GM12865 (cell line): ENCODE data around the gene LRRTM3.

ENCODE experiments used
- DNase-seq: peaks from one replicate; pipeline ENCODE4 v3.0.0; 2010; ENCODE audit warnings: low read depth
- H3K4me3 ChIP-seq: 2 replicates; pipeline ENCODE4 v1.5.1; 2011; ENCODE audit warnings: mild to moderate bottlenecking, low read depth, low read length, control low read depth
- TF ChIP-seq, protein P1 (sequence below): IDR thresholded peaks from 2 replicates; pipeline ENCODE4 v1.5.1; 2011; ENCODE audit warnings: low read length, control low read depth, low read depth, inconsistent platforms; ENCODE audit not compliant: insufficient read depth; ENCODE audit errors: missing control alignments

LRRTM3 gene

DNA sequence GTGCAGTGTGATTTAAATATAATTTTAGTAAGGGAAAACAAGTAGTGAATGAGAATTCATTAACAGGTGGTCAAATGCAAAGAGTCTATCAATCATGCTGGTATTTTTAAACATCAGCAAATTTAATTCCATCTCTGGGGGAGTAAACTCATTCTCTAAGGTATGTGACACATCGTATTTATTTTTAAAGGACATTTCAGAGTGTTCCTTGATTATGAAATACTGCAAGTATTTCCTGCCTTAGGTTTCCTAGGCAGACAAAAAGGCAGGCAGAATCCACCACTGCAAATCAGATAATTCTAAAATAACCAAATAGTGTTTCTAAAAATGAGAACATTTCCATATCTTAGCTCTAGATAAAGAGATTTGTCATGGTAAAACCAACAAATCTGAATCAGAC, 193.8 kb downstream of the LRRTM3 start:
- DNase-seq: no peak
- TF ChIP-seq, protein P1, sequence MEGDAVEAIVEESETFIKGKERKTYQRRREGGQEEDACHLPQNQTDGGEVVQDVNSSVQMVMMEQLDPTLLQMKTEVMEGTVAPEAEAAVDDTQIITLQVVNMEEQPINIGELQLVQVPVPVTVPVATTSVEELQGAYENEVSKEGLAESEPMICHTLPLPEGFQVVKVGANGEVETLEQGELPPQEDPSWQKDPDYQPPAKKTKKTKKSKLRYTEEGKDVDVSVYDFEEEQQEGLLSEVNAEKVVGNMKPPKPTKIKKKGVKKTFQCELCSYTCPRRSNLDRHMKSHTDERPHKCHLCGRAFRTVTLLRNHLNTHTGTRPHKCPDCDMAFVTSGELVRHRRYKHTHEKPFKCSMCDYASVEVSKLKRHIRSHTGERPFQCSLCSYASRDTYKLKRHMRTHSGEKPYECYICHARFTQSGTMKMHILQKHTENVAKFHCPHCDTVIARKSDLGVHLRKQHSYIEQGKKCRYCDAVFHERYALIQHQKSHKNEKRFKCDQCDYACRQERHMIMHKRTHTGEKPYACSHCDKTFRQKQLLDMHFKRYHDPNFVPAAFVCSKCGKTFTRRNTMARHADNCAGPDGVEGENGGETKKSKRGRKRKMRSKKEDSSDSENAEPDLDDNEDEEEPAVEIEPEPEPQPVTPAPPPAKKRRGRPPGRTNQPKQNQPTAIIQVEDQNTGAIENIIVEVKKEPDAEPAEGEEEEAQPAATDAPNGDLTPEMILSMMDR: no peak
- H3K4me3 ChIP-seq: no peak overlapping the region

DNA sequence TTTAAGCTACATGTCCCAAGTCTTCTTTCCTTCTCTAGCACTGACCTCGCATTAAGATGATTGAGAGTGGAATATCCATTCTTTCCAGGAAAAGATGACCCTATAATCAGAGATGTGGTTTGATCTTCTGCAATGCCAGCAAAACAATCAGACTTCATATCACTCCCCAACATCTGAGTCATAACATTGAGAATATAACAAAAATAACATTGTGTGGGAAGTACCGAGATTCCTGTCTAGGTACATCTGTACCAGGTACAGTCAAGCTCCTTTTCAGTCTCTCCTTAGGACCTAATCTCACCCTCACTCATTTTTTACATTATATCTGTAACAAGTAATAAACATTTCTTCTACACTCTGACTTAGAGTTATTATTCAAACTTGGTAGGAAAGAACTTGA, 201.6 kb downstream of the LRRTM3 start:
- no peak overlapping the region for H3K4me3 ChIP-seq
- DNase-seq: no peak
- TF ChIP-seq, protein P1: no peak

DNA sequence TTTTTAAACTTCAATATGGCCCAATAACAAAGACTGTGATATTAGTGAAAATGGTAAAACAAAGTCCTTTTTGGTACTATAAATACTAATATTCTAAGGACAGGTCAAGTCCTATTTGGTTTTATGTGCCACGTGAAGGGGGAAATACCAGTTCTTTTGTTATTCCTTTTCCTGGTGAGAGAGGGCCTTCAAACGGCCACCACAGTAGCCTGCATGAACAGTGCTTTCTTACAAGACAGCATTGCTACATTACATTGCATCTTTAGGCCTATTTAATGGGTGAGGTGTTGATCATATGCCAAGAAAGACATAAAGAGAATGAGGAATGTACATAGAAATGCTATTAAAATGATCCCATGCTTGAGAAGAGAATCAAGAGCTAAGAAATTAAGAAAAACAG, 214.8 kb downstream of the LRRTM3 start:
- no peak for DNase-seq
- TF ChIP-seq, protein P1: no peak
- no peak overlapping the region for H3K4me3 ChIP-seq

DNA sequence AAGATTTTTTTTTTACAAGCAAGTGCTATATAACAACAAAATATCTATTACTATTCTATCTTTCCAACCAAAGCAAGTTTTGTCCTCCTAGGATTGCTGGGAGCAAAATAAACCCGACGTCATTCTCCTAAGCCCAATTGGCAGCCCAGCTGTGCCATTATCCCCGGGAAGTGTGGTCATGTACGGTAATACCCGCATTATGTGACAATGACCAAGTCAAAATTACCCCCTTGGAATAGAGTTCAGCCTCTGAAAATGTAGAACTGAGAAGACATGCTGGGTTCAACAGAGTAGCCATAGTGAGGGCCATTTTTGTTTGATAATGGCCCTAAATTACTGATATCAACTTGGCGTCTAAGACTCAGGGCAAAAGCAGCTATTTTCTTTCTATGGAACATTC, 215.5 kb downstream of the LRRTM3 start:
- DNase-seq: no peak
- TF ChIP-seq, protein P1: no peak

DNA sequence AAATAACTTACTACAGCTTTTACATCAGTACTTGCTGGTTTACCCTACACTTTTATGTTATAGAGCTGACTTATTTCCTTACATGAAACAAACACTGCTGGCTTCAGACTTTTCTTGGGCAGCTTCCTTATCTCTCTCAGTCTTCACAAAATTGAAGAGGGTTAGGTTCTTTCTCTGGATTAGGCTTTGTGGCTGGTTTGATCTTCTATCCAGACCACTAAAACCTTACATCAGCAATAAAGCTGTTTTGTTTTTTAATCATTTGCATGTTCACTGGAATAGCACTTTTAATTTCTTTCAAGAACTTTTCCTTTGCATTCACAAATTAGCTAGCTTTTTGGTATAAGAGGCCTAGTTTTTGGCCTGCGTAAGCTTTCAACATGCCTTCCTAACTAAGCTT, 218.7 kb downstream of the LRRTM3 start:
- no peak for DNase-seq
- TF ChIP-seq, protein P1: no peak
- H3K4me3 ChIP-seq: no peak overlapping the region

More for the DNA sequence above, 215.5 kb downstream of the LRRTM3 start:
- H3K4me3 ChIP-seq: no peak overlapping the region
